WTC11 (cell line): ENCODE measurements around the gene PAFAH2. TPM values are rescaled to one million over a fixed set of nuclear protein-coding genes. Genes with fewer than 3 reads are reported as not detected.

ENCODE experiments used
- ATAC-seq: fragments of 200-7000 bp; cut with Tn5 transposase; 2 replicates; pipeline ENCODE4 v1.10.0; 2021; ENCODE audit warnings: mild to moderate bottlenecking, moderate library complexity
- CTCF ChIA-PET: fragments of 300-600 bp; sonication (Branson Sonifier 250); formaldehyde crosslinking; loops from one replicate; lab custom pipeline; 2021; ENCODE audit warnings: antibody characterized with exemption; lab: Charles Lee
- POLR2A ChIA-PET: fragments of 350-600 bp; sonication (Branson Sonifier 250); formaldehyde crosslinking; loops from one replicate; lab custom pipeline; 2021; ENCODE audit warnings: antibody characterized with exemption; lab: Charles Lee
- DNase-seq: peaks from one replicate; pipeline ENCODE4 v3.0.0; 2021; ENCODE audit warnings: low spot score
- H3K27ac Mint-ChIP-seq: 2 replicates; pipeline ENCODE4 v1.8.0; 2021; ENCODE audit warnings: mixed read lengths
- H3K27me3 Mint-ChIP-seq: 2 replicates; pipeline ENCODE4 v1.8.0; 2021; ENCODE audit warnings: low read depth, mild to moderate bottlenecking, moderate library complexity, mixed read lengths
- H3K36me3 Mint-ChIP-seq: 2 replicates; pipeline ENCODE4 v1.8.0; 2021; ENCODE audit warnings: mixed read lengths
- H3K4me1 Mint-ChIP-seq: 2 replicates; pipeline ENCODE4 v1.8.0; 2022; ENCODE audit warnings: mixed read lengths
- H3K4me3 Mint-ChIP-seq: 2 replicates; pipeline ENCODE4 v1.8.0; 2021; ENCODE audit warnings: mild to moderate bottlenecking, moderate library complexity, mixed read lengths
- H3K9me3 Mint-ChIP-seq: 2 replicates; pipeline ENCODE4 v1.8.0; 2021; ENCODE audit warnings: mixed read lengths
- ARID4B ChIP-seq: sonication (generic); formaldehyde crosslinking; IDR thresholded peaks from 2 replicates; pipeline ENCODE4 v1.8.0; 2023; ENCODE audit warnings: missing genetic modification reagents, mild to moderate bottlenecking, borderline replicate concordance
- CBFB ChIP-seq: sonication (generic); formaldehyde crosslinking; IDR thresholded peaks from 2 replicates; pipeline ENCODE4 v1.8.1; 2022; ENCODE audit warnings: mild to moderate bottlenecking, low read depth, missing genetic modification reagents
- GABPB1 ChIP-seq: sonication (generic); formaldehyde crosslinking; IDR thresholded peaks from 2 replicates; pipeline ENCODE4 v1.8.1; 2023; ENCODE audit warnings: mild to moderate bottlenecking, missing genetic modification reagents
- HMGXB4 ChIP-seq: sonication (generic); formaldehyde crosslinking; IDR thresholded peaks from 2 replicates; pipeline ENCODE4 v1.8.1; 2023; ENCODE audit warnings: mild to moderate bottlenecking, moderate library complexity, missing genetic modification reagents
- MYBL2 ChIP-seq: sonication (generic); formaldehyde crosslinking; IDR thresholded peaks from 2 replicates; pipeline ENCODE4 v1.8.1; 2023; ENCODE audit warnings: mild to moderate bottlenecking, moderate library complexity, missing genetic modification reagents
- PRDM15 ChIP-seq: sonication (generic); formaldehyde crosslinking; IDR thresholded peaks from 2 replicates; pipeline ENCODE4 v1.8.0; 2022; ENCODE audit warnings: missing genetic modification reagents
- SMAD4 ChIP-seq: sonication (generic); formaldehyde crosslinking; IDR thresholded peaks from 2 replicates; pipeline ENCODE4 v1.8.0; 2022; ENCODE audit warnings: mild to moderate bottlenecking, missing genetic modification reagents
- USF1 ChIP-seq: sonication (generic); formaldehyde crosslinking; IDR thresholded peaks from 2 replicates; pipeline ENCODE4 v1.8.0; 2022; ENCODE audit warnings: mild to moderate bottlenecking, missing genetic modification reagents
- ZNF232 ChIP-seq: sonication (generic); formaldehyde crosslinking; IDR thresholded peaks from 2 replicates; pipeline ENCODE4 v1.8.0; 2022; ENCODE audit warnings: mild to moderate bottlenecking, missing genetic modification reagents
- ZNF317 ChIP-seq: sonication (generic); formaldehyde crosslinking; IDR thresholded peaks from 2 replicates; pipeline ENCODE4 v1.8.1; 2023; ENCODE audit warnings: low read depth, mild to moderate bottlenecking, moderate library complexity, missing genetic modification reagents, borderline replicate concordance
- total RNA-seq: library from RNA; stranded (reverse); gene quantifications from 3 replicates; pipeline ENCODE4 v1.2.3, GENCODE V29; 2021

PAFAH2 gene
- total RNA-seq, 1 experiment from 2014 or later = 11.5 TPM

GRCh38 chr1:25993197-25993951, 4.5 kb downstream of the PAFAH2 start:
- ATAC-seq = no peak
- Mint-ChIP-seq H3K36me3 (no peaks in the 10 kb centered on the region), H3K27me3 (no peaks in the 10 kb centered on the region), H3K27ac (peak overlapping the region; percentile 41; the same call in 1 of the 2 replicates), H3K4me1 (peaks cover 14% of the 10 kb centered on the region), H3K9me3 (no peaks in the 10 kb centered on the region), H3K4me3 (no peak overlapping the region)
- POLR2A ChIA-PET = interaction anchor here (0.6 kb wide), 1 partner anchor 1015 kb away, joined by 3 read pairs; no protein-coding TSS in a partner anchor
- DNase-seq = no peak
- CTCF ChIA-PET = interaction anchor here (0.6 to 2.3 kb wide), 5 partner anchors 9 to 156 kb away, joined by 3 to 22 read pairs (median 6); no protein-coding TSS in a partner anchor
- TF ChIP-seq PRDM15 (no peak), ZNF317 (CRISPR knock-in tag) (peak; percentile 86)

- H3K4me1 Mint-ChIP-seq = peaks cover 12% of the 10 kb centered on the region
- DNase-seq = no peak
- ChIA-PET CTCF (interaction anchor here (2.3 kb wide), 1 partner anchor 97 kb away, joined by 22 read pairs; no protein-coding TSS in a partner anchor), POLR2A (no interaction called here)
- no peak overlapping the region for H3K4me3 Mint-ChIP-seq
- H3K36me3 Mint-ChIP-seq = no peaks in the 10 kb centered on the region
- no peak for TF ChIP-seq CBFB (CRISPR knock-in tag)
- no peak for TF ChIP-seq GABPB1 (CRISPR knock-in tag)
- TF ChIP-seq SMAD4 (CRISPR knock-in tag) = no peak
- TF ChIP-seq MYBL2 (CRISPR knock-in tag) = no peak
- TF ChIP-seq ARID4B (CRISPR knock-in tag) = no peak
- no peak for TF ChIP-seq HMGXB4 (CRISPR knock-in tag)
- no peak for TF ChIP-seq ZNF232 (CRISPR knock-in tag)
- TF ChIP-seq USF1 (CRISPR knock-in tag) = no peak
- no peaks in the 10 kb centered on the region for H3K27me3 Mint-ChIP-seq
- no peak for ATAC-seq
- H3K27ac Mint-ChIP-seq = no peak overlapping the region
- H3K9me3 Mint-ChIP-seq = no peaks in the 10 kb centered on the region
Measured at GRCh38 chr1:25992689-25993171, 5.1 kb downstream of the PAFAH2 start.
